Measurements from ENCODE around the gene HYAL2. TPM values are rescaled to one million over a fixed set of nuclear protein-coding genes. Genes with fewer than 3 reads are reported as not detected.
"Not testable (repeated sequence)": the region's sequence is repeated elsewhere in the genome, so short reads cannot be mapped to it uniquely, and the experiment has no call there.

The HYAL2 gene
- total RNA-seq, 2 experiments from 2014 or later: 4.8 to 5.7 TPM

- Mint-ChIP-seq H3K27ac (no peak overlapping the region), H3K4me3 (no peak overlapping the region), H3K9me3 (no peaks in the 10 kb centered on the region), H3K27me3 (no peaks in the 10 kb centered on the region), H3K4me1 (ENCODE audit: low read depth) (peaks cover 10% of the 10 kb centered on the region), H3K36me3 (peaks cover 28% of the 10 kb centered on the region)
- intact Hi-C loops (cut with micrococcal nuclease): no loop called here
- no peak for DNase-seq
- CTCF ChIA-PET: no interaction called here
- POLR2A ChIA-PET: no interaction called here
Measured at GRCh38 chr3:50287262-50287661, 35.3 kb downstream of the HYAL2 start.

- CTCF ChIA-PET: no interaction called here
- intact Hi-C loops (cut with micrococcal nuclease): no loop called here
- H3K36me3 Mint-ChIP-seq: peaks cover 28% of the 10 kb centered on the region
- no peak overlapping the region for H3K27ac Mint-ChIP-seq
- no peak overlapping the region for H3K4me3 Mint-ChIP-seq
- H3K4me1 Mint-ChIP-seq (ENCODE audit: low read depth): peaks cover 10% of the 10 kb centered on the region
- DNase-seq: no peak
- no peaks in the 10 kb centered on the region for H3K27me3 Mint-ChIP-seq
- POLR2A ChIA-PET: no interaction called here
- no peaks in the 10 kb centered on the region for H3K9me3 Mint-ChIP-seq
Measured at GRCh38 chr3:50286322-50287227, 36.0 kb downstream of the HYAL2 start.

GRCh38 chr3:50284121-50284520, 38.4 kb downstream of the HYAL2 start:
- CTCF ChIA-PET: interaction anchor here (0.6 to 1.4 kb wide), 3 partner anchors 10 to 445 kb away, joined by 3 read pairs; no protein-coding TSS in a partner anchor
- POLR2A ChIA-PET: interaction anchor here (0.8 to 1.3 kb wide), 2 partner anchors 8 to 13 kb away, joined by 3 read pairs; partner anchors contain the start of gene IFRD2
- intact Hi-C loops (cut with micrococcal nuclease); DNase-seq; H3K27ac Mint-ChIP-seq; H3K9me3 Mint-ChIP-seq; H3K27me3 Mint-ChIP-seq; H3K4me1 Mint-ChIP-seq (ENCODE audit: low read depth); H3K4me3 Mint-ChIP-seq: not testable (repeated sequence)
- H3K36me3 Mint-ChIP-seq: peaks cover 14% of the 10 kb centered on the region

- Mint-ChIP-seq H3K27me3 (peaks cover 16% of the 10 kb centered on the region), H3K4me3 (no peak overlapping the region), H3K27ac (no peak overlapping the region), H3K9me3 (no peaks in the 10 kb centered on the region), H3K36me3 (no peaks in the 10 kb centered on the region), H3K4me1 (ENCODE audit: low read depth) (peaks cover 14% of the 10 kb centered on the region)
- no peak for DNase-seq
- CTCF ChIA-PET: interaction anchor here (0.8 to 2.1 kb wide), 6 partner anchors 13 to 85 kb away, joined by 3 to 7 read pairs (median 4); partner anchors contain the start of gene IFRD2
- POLR2A ChIA-PET: interaction anchor here (1.7 to 3.1 kb wide), 2 partner anchors 10 to 13 kb away, joined by 4 to 16 read pairs; partner anchors contain the start of gene IFRD2
- intact Hi-C loops (cut with micrococcal nuclease): no loop called here
Measured at GRCh38 chr3:50279255-50280016, 43.1 kb downstream of the HYAL2 start.

GRCh38 chr3:50278880-50279224, 43.7 kb downstream of the HYAL2 start, which contains the start of gene LSMEM2:
LSMEM2 (plus strand) TSS chr3:50279087; CDS start chr3:50279114, 27 bp downstream.
- Mint-ChIP-seq H3K4me1 (ENCODE audit: low read depth) (peaks cover 20% of the 10 kb centered on the region), H3K27ac (no peak within 1 kb of the TSS), H3K36me3 (no peaks in the 10 kb centered on the region), H3K27me3 (peaks cover 21% of the 10 kb centered on the region), H3K4me3 (no peak within 1 kb of the TSS), H3K9me3 (no peaks in the 10 kb centered on the region)
- intact Hi-C loops (cut with micrococcal nuclease): no loop called here
- ChIA-PET CTCF (interaction anchor here (0.6 to 2.1 kb wide), 7 partner anchors 13 to 86 kb away, joined by 3 to 7 read pairs (median 3); partner anchors contain the start of gene IFRD2), POLR2A (interaction anchor here (0.6 to 3.1 kb wide), 3 partner anchors 10 to 50 kb away, joined by 3 to 16 read pairs (median 4); partner anchors contain the start of gene IFRD2)
- DNase-seq: no peak

- intact Hi-C loops (cut with micrococcal nuclease): no loop called here
- H3K27me3 Mint-ChIP-seq: peaks cover 22% of the 10 kb centered on the region
- no peak overlapping the region for H3K27ac Mint-ChIP-seq
- H3K9me3 Mint-ChIP-seq: no peaks in the 10 kb centered on the region
- DNase-seq: no peak
- POLR2A ChIA-PET: interaction anchor here (0.6 to 3.1 kb wide), 3 partner anchors 11 to 49 kb away, joined by 3 to 16 read pairs (median 4); partner anchors contain the start of gene IFRD2
- CTCF ChIA-PET: interaction anchor here (0.6 to 1.6 kb wide), 6 partner anchors 14 to 86 kb away, joined by 3 to 6 read pairs (median 3); partner anchors contain the start of gene IFRD2
- H3K4me1 Mint-ChIP-seq (ENCODE audit: low read depth): peaks cover 22% of the 10 kb centered on the region
- no peak overlapping the region for H3K4me3 Mint-ChIP-seq
- H3K36me3 Mint-ChIP-seq: no peaks in the 10 kb centered on the region
Measured at GRCh38 chr3:50278123-50278879, 44.2 kb downstream of the HYAL2 start.

GRCh38 chr3:50276762-50277101, 45.8 kb downstream of the HYAL2 start:
- CTCF ChIA-PET: interaction anchor here (0.6 to 2.7 kb wide), 6 partner anchors 15 to 51 kb away, joined by 3 to 14 read pairs (median 4); partner anchors contain the start of genes GNAI2 and IFRD2
- no peaks in the 10 kb centered on the region for H3K36me3 Mint-ChIP-seq
- POLR2A ChIA-PET: interaction anchor here (3.1 kb wide), 1 partner anchor 13 kb away, joined by 16 read pairs; no protein-coding TSS in a partner anchor

GRCh38 chr3:50275996-50276761, 46.4 kb downstream of the HYAL2 start:
- POLR2A ChIA-PET: no interaction called here
- no peaks in the 10 kb centered on the region for H3K36me3 Mint-ChIP-seq
- intact Hi-C loops (cut with micrococcal nuclease): loop anchor here (2.0 kb wide), 1 partner anchor 23 kb away; the partner anchor contains the start of genes HYAL3 and NAA80
- peaks cover 27% of the 10 kb centered on the region for H3K27me3 Mint-ChIP-seq
- peak overlapping the region; percentile 26 for H3K4me3 Mint-ChIP-seq
- peak; percentile 50 for DNase-seq
- CTCF ChIA-PET: interaction anchor here (0.7 to 2.7 kb wide), 7 partner anchors 16 to 72 kb away, joined by 3 to 14 read pairs (median 4); partner anchors contain the start of genes GNAI2 and IFRD2
- no peaks in the 10 kb centered on the region for H3K9me3 Mint-ChIP-seq
- H3K27ac Mint-ChIP-seq: no peak overlapping the region
- peaks cover 32% of the 10 kb centered on the region for H3K4me1 Mint-ChIP-seq (ENCODE audit: low read depth)

More at GRCh38 chr3:50276762-50277101, 45.8 kb downstream of the HYAL2 start:
- Mint-ChIP-seq H3K27me3 (peaks cover 27% of the 10 kb centered on the region), H3K9me3 (no peaks in the 10 kb centered on the region), H3K27ac (no peak overlapping the region), H3K4me1 (ENCODE audit: low read depth) (peaks cover 30% of the 10 kb centered on the region), H3K4me3 (no peak overlapping the region)
- DNase-seq: no peak
- intact Hi-C loops (cut with micrococcal nuclease): no loop called here

GRCh38 chr3:50275141-50275995, 47.2 kb downstream of the HYAL2 start:
- Mint-ChIP-seq H3K9me3 (no peaks in the 10 kb centered on the region), H3K27me3 (peaks cover 27% of the 10 kb centered on the region), H3K27ac (no peak overlapping the region), H3K4me3 (peak overlapping the region; percentile 26), H3K4me1 (ENCODE audit: low read depth) (peaks cover 32% of the 10 kb centered on the region), H3K36me3 (no peaks in the 10 kb centered on the region)
- ChIA-PET CTCF (interaction anchor here (0.6 to 5.0 kb wide), 19 partner anchors 8 to 155 kb away, joined by 3 to 45 read pairs (median 4); partner anchors contain the start of genes GNAT1, HYAL3 and NAA80), POLR2A (no interaction called here)
- DNase-seq: no peak
- intact Hi-C loops (cut with micrococcal nuclease): loop anchor here (2.0 kb wide), 1 partner anchor 23 kb away; the partner anchor contains the start of genes HYAL3 and NAA80

All from activated CD4-positive, alpha-beta memory T cell treated with anti-CD3 and anti-CD28 coated beads for 36 hours (primary cell).